ENCODE data around the gene CNOT9.
"Not testable (repeated sequence)": the region's sequence is repeated elsewhere in the genome, so short reads cannot be mapped to it uniquely, and the experiment has no call there.

CNOT9 gene, protein sequence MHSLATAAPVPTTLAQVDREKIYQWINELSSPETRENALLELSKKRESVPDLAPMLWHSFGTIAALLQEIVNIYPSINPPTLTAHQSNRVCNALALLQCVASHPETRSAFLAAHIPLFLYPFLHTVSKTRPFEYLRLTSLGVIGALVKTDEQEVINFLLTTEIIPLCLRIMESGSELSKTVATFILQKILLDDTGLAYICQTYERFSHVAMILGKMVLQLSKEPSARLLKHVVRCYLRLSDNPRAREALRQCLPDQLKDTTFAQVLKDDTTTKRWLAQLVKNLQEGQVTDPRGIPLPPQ

DNA sequence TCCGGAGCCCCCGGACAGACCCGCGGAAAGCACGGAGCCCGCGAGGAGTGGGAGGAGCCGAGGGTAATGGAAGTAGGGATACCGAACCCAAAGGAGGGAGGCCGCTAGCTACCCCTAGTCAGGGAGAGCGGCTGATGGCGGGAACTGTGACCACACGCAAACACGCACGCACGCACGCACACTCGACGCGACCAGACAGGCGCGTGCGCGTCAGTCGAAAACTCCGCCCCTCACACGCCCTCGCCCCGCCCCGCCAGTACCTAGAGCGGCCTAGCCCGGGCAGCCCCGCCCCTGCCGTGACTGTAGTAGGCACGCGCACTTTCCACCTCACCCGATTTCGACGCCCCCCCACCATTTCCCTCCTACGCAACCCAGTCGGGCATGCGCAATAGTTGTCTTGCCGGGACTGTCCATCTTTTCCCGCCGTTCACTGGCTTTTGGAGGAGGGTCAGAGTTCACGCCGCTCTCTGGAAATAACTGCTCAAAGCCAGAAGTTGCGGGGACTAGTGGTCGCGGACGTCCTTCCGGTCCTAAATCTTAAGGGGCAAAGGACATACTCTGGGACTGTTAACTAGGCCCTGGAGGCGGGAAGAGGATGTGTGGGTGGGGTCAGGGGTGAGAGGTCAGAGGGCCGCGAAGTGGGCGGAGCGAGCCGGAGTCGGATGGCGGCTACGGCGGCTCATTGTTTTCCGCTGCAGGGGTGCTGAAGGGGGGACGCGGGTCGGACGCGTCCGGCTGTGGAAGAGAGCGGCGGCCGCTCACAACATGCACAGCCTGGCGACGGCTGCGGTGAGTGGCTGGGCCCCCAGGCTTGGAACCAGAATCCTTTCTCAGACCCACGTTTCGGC, at the start of gene CNOT9, which contains the start of gene USP37:
Gene CNOT9 (plus strand): TSS at position 650 of the 848 bp plus-strand sequence. CDS start 116 bp downstream, at position 766.
Gene USP37 (minus strand): TSS at position 162 of the 848 bp plus-strand sequence. CDS start 9,698 bp downstream, outside the sequence.
- in situ Hi-C loops (cut with HindIII; ENCODE audit: low pct_ligation_motif_present, low pct_unique_long_range_greater_than_20kb, low sequenced_read_pairs) = no loop called here
- peak; percentile 99 for DNase-seq

- in situ Hi-C loops (cut with HindIII; ENCODE audit: low pct_ligation_motif_present, low pct_unique_long_range_greater_than_20kb, low sequenced_read_pairs) = no loop called here
- no peak for DNase-seq
Measured at GRCh38 chr2:218518876-218519275, 49.8 kb upstream of the CNOT9 start.

DNA sequence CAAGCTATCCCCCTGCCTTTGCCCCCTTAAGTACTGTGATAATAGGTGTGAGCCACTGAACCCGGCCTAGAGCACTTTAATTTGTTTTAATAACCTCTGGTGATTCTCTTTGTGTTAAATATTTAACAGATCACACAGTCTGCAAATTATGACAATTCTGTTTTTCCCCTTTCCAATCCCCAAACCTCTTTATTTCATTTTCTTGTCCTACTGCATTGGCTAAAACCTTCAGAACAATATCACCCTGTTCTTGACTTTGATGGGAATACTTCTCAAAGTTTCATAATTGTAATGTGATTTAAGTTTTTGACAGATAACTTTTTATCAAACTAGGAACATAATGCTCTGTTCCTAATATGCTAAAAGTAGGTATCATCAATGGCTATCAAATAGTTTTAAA, 45.0 kb upstream of the CNOT9 start:
- in situ Hi-C loops (cut with HindIII; ENCODE audit: low pct_ligation_motif_present, low pct_unique_long_range_greater_than_20kb, low sequenced_read_pairs) = no loop called here
- DNase-seq = no peak

GRCh38 chr2:218528409-218528808, 40.2 kb upstream of the CNOT9 start:
- in situ Hi-C loops (cut with HindIII; ENCODE audit: low pct_ligation_motif_present, low pct_unique_long_range_greater_than_20kb, low sequenced_read_pairs); DNase-seq: not testable (repeated sequence)

DNA sequence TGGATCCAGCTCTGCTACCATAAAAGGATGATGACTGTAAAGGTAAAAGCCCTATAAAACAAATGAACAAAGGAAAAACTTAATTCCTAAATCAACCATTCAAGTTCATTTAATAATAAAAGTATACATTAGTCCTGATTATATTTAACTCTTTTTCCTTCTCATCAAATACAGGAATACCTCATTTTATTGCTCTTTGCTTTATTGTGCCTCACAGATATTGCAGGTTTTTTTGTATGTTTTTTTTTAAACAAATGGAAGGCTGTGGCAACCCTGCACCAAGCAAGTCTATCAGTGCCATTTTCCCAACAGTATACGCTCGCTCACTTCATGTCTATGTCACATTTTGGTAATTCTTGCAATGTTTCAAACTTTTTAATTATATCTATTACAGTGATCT, 38.6 kb upstream of the CNOT9 start:
- no peak for DNase-seq
- in situ Hi-C loops (cut with HindIII; ENCODE audit: low pct_ligation_motif_present, low pct_unique_long_range_greater_than_20kb, low sequenced_read_pairs) = no loop called here

GRCh38 chr2:218536804-218537494, 31.7 kb upstream of the CNOT9 start:
- DNase-seq = no peak
- in situ Hi-C loops (cut with HindIII; ENCODE audit: low pct_ligation_motif_present, low pct_unique_long_range_greater_than_20kb, low sequenced_read_pairs) = no loop called here

GRCh38 chr2:218540015-218540414, 28.6 kb upstream of the CNOT9 start:
- DNase-seq = no peak
- in situ Hi-C loops (cut with HindIII; ENCODE audit: low pct_ligation_motif_present, low pct_unique_long_range_greater_than_20kb, low sequenced_read_pairs) = no loop called here

DNA sequence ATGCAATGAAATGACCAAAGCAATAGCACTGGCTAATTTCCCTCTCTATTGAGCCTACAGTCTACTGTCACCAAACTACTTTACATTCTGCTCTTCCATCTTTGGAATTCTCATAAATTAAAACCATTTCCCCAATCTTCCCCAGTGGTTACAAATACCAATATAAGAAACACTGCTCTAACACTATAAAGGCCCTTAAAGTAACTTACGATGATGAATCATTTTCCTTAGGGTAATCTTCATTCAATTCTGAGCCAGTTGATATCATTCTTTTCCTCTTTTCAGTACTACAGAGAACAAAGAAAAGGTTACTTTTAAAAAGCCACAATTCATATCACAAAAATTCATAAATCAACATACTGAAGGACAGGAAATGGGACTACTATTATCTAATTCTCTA, 22.6 kb upstream of the CNOT9 start:
- no peak for DNase-seq
- in situ Hi-C loops (cut with HindIII; ENCODE audit: low pct_ligation_motif_present, low pct_unique_long_range_greater_than_20kb, low sequenced_read_pairs) = no loop called here

GRCh38 chr2:218547511-218547910, 21.1 kb upstream of the CNOT9 start:
- in situ Hi-C loops (cut with HindIII; ENCODE audit: low pct_ligation_motif_present, low pct_unique_long_range_greater_than_20kb, low sequenced_read_pairs) = no loop called here
- DNase-seq = no peak

DNA sequence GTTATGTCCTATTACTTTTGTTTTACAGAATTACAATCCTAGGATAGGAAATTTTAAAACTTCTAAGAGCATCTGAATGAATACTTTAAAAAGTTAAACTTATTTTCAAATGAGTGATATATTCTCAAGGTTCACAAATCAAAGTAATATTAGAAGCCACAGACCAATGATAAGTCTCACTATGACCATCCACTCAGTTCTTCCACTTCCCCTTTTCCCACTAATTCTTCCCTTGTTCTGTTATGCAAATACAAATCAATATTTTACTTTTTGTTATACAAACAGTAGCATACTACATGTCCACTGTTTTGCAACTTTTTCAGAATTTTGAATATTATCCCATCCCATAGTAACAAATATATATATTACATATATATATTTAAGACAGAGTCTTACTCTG, 20.7 kb upstream of the CNOT9 start:
- no peak for DNase-seq
- in situ Hi-C loops (cut with HindIII; ENCODE audit: low pct_ligation_motif_present, low pct_unique_long_range_greater_than_20kb, low sequenced_read_pairs) = no loop called here

DNA sequence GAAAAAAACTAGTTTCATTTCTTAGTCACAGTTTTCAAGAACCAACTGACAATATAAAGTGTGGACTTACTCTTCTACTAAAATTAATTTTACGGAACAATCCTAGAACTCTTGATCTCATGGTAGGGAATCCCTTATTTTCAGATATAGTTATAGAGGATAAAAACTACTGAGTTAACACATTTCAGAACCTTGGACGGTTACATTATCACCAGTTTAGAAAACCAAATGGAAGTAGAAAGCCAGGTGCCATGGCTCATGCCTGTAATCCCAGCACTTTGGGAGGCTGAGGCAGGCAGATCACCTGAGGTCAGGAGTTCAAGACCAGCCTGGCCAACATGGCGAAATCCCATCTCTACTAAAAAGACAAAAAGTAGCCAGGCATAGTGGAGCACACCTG, 14.4 kb upstream of the CNOT9 start:
- DNase-seq; in situ Hi-C loops (cut with HindIII; ENCODE audit: low pct_ligation_motif_present, low pct_unique_long_range_greater_than_20kb, low sequenced_read_pairs): not testable (repeated sequence)

GRCh38 chr2:218555527-218555926, 13.1 kb upstream of the CNOT9 start:
- in situ Hi-C loops (cut with HindIII; ENCODE audit: low pct_ligation_motif_present, low pct_unique_long_range_greater_than_20kb, low sequenced_read_pairs) = no loop called here
- no peak for DNase-seq

DNA sequence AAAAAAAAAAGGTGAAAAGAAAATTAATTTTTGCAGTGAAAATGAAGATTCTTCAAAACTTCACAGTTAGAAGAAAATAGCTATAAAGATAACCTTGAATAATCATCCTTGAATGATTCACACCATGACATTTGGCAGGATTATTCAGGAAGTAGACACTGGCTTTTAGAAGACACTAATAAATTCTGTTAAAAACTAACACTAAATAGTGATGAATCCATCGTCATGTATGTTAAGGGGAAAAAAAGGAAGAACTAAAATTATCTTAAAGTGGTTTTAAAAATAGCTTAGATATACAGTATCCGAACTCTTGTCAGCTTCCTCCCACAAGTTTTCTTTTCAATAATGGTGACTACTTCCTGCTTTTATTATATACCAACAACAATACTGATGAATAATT, 10.7 kb upstream of the CNOT9 start:
- DNase-seq = no peak
- in situ Hi-C loops (cut with HindIII; ENCODE audit: low pct_ligation_motif_present, low pct_unique_long_range_greater_than_20kb, low sequenced_read_pairs) = no loop called here

GRCh38 chr2:218558986-218559385, 9.7 kb upstream of the CNOT9 start:
- in situ Hi-C loops (cut with HindIII; ENCODE audit: low pct_ligation_motif_present, low pct_unique_long_range_greater_than_20kb, low sequenced_read_pairs) = no loop called here
- DNase-seq = no peak

DNA sequence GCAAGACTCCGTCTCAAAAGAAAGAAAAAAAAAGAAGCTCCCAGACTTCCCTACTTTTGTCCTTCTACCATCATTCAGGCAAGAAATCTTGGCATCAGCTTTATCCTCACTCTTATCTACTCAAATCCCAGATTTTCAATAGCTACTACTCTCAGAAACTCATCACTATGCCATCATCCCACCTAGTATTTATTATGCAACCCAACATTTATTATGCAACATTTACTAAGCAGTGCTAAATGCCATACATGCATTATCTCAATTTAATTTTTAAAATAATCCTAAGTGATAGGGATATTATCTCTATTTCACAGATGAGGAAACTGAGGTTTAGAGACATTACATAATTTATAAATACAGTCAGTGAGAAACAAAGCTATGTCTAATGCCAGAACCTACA, 4.6 kb upstream of the CNOT9 start:
- in situ Hi-C loops (cut with HindIII; ENCODE audit: low pct_ligation_motif_present, low pct_unique_long_range_greater_than_20kb, low sequenced_read_pairs) = no loop called here
- DNase-seq = no peak

DNA sequence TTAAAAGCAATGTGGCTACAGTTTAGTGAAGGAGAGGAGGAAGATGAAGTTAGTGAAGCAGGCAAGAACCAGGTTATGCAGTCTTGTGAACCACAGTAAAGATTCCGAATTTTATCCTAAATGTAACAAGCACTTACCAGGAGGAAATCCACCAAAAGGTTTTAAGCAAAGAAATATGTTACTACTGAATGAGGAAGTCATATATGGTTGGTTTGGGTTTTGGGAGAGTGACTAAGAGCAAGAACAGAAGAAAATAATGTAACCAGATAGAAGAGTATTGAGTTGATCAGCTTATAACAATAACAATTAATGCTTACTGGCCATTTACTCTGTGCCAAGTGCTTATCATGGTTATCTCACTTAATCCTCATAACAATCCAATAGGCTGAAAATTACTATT, 2.3 kb upstream of the CNOT9 start:
- in situ Hi-C loops (cut with HindIII; ENCODE audit: low pct_ligation_motif_present, low pct_unique_long_range_greater_than_20kb, low sequenced_read_pairs) = no loop called here
- no peak for DNase-seq

- DNase-seq = no peak
- in situ Hi-C loops (cut with HindIII; ENCODE audit: low pct_ligation_motif_present, low pct_unique_long_range_greater_than_20kb, low sequenced_read_pairs) = no loop called here
Measured at GRCh38 chr2:218567797-218568189, 846 bp upstream of the CNOT9 start.

DNA sequence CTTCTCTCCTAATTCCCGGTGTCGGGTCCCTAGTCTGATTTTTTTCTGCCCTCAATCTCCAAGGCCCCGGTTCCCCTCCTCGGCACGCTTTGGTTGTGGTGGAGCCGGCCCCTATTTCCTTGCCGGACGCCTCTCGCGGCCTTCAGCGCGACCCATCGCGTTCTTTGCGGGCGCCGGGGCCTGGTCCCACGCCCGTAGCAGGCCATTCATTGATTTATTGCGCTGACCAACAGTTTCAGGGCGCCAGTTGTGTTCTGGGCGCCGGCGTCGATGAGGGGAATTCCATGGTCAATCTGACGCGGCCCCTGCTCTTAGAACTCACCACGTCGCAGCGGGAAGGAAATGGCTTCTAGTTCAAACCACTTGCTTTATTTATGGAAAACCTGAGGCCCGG, 396 bp downstream of the CNOT9 start:
- peak; percentile 85 for DNase-seq
- in situ Hi-C loops (cut with HindIII; ENCODE audit: low pct_ligation_motif_present, low pct_unique_long_range_greater_than_20kb, low sequenced_read_pairs) = no loop called here
